GM12892 (cell line): ENCODE measurements around the gene NWD2.

Experiments used
- POLR2A ChIP-seq: IDR thresholded peaks from 2 replicates; pipeline ENCODE4 v1.6.1; 2011; ENCODE audit warnings: low read depth, low read length, control low read depth
- POLR2AphosphoS5 ChIP-seq: IDR thresholded peaks from 2 replicates; pipeline ENCODE4 v1.6.1; 2011; ENCODE audit warnings: low read depth, low read length, control low read depth
- TAF1 ChIP-seq: IDR thresholded peaks from 2 replicates; pipeline ENCODE4 v1.6.1; 2011; ENCODE audit warnings: low read depth, mild to moderate bottlenecking, control low read depth, low read length, borderline replicate concordance

GRCh38 chr4:37487668-37488067 is 243.1 kb downstream of the NWD2 start:
- no peak for TF ChIP-seq POLR2AphosphoS5
- no peak for TF ChIP-seq POLR2A
- TF ChIP-seq TAF1: no peak
